ENCODE data around the gene MGAT4A.
"Not testable (repeated sequence)": the region's sequence is repeated elsewhere in the genome, so short reads cannot be mapped to it uniquely, and the experiment has no call there.

Gene MGAT4A

GRCh38 chr2:98701230-98701629 lies 29.7 kb downstream of the MGAT4A start:
- no peak for DNase-seq

GRCh38 chr2:98698896-98699295 lies 32.0 kb downstream of the MGAT4A start:
- no peak for DNase-seq

DNA sequence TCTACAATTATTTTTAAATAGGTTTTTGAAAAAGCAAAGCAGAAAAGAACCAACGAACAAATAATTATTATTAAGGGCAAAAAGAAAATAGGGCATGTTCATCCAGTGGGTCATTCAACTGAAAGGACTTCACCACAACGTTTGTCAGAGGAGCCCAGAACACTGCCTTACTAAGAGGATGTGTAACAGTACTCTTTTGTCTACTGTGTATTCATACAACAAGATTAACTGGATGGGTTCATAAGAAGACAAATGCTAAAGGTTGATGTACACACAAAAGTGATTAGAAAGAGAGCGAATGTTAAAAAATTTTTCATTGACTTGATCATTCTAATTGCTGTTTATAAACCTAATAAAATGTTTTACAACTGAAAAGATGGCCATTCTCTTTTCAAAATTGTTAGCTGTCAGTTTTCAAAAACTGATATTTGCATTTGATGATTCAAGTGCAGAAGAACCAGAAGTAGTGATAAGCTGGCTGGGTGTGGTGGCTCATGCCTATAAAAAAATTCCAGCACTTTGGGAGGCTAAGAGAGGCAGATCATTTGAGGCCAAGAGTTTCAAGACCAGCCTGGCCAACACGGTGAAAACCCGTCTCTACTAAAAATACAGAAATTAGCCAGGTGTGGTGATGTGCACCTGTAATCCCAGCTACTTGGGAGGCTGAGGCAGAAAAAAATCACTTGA lies 33.1 kb downstream of the MGAT4A start:
- DNase-seq, result no peak

GRCh38 chr2:98696200-98696599 lies 34.7 kb downstream of the MGAT4A start:
- DNase-seq, result no peak

DNA sequence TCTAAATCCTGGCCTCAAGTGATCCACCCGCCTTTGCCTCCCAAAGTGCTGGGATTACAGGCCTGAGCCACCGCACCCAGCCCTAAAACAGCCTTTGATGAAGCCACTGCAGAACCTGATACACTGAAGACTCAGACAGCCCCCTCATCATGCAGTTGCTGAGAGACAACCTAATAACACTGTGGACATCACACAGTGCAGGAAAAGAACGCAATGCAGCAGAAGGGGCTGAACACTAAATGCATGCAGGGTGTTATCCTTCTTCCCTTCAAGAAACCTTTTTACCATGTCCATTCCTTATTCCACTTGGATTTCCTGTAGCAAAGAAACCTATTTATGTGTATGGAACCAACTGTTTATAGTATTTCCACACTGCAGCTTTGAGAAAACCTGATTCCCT lies 35.7 kb downstream of the MGAT4A start:
- no peak for DNase-seq

- DNase-seq, result no peak
Observed at GRCh38 chr2:98693477-98693876, 37.5 kb downstream of the MGAT4A start.

DNA sequence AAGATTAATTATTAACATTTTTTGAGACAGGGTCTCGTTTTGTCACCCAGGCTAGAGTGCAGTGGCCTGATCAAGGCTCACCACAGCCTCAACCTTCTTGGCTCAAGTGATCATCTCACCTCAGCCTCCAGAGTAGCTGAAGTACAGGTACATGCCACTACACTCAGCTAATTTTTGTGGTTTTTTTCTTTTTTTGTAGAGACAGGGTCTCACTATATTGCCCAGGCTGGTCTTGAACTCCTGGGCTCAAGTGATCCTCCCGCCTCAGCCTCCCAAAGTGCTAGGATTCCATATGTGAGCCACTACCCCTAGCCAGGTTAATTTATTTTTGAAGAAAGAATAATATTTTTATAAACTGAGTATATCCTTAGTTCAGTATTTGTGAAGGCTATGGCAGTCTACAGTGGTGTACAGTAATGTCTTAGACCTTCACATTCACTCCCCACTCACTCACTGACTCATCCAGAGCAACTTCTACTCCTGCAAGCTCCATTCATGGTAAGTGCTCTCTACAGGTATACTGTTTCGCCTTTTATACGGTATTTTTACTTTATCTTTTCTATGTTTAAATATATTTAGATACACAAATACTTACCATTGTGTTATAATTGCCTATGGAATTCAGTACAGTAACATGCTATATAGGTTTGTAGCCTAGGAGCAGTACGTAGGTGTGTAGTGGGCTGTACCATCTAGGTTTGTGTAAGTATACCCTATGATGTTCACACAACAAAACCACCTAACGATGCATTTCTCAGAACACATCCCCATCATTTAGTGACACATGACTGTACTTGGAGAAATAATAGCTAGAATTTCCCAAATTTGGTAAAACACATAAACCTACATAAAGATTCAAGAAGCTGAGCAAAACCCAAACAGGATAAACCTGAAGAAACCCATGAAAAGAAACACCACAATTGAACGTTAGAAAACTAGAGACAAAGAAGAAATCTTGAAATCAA lies 38.6 kb downstream of the MGAT4A start:
- DNase-seq, result no peak

- no peak for DNase-seq
Observed at GRCh38 chr2:98691303-98691702, 39.6 kb downstream of the MGAT4A start.

DNA sequence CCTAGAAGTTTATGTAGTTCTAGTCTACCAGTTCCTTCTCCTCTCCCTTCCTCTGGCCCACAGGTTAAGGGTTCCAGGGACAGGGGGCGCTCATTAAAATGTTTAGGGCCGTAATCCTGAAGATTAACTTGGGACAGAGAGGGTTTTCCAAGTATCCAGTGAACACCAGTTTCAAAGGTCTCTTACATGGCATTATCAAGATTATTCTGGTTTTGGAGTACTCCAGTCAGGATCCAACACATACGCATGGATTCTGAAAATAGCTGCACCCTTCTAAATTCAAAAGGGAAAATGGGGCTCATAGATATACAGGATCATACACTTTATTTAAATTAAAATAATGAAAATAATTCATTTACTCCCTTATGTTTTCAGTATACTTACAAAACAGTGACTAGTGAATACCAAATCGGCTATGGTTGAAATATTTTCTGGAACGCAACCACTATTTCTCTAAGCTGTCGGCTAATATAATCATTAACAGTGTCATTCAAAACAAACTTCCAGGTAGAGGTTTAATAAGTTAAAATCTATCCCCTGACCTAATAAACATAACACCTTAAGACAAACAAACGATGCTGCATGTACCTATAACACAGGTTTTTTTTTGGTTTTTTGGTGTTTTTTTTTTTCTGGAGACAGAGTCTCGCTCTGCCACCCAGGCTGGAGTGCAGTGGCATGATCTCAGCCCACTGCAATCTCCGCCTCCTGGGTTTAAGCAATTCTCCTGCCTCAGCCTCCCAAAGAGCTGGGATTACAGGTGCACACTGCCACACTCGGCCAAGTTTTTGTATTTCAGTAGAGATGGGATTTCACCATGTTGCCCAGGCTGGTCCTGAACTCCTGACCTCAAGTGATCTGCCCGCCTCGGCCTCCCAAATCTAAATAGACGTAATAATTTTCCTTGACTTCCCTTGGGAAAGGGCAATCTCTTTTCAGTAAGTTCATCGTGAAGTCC lies 44.7 kb downstream of the MGAT4A start:
- no peak for DNase-seq

DNA sequence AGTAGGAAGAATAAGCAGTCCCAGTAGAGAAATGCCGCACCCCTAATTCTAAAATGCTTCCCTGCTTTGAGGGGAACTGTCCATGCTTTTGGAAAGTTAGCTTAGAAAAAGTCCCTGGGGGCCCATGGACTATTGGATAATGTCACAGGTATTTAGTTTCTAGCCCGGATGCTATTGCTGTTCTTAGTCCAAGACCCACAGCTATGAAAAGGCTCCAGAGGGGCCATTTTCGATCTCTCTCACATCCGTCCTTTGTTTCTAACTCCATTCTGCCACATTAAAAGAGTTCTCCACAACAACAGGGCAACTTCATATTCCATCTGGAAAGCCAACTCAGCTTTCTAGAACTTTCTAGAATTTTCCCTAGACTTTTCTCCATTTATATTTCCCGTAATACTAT lies 47.2 kb downstream of the MGAT4A start:
- no peak for DNase-seq

DNA sequence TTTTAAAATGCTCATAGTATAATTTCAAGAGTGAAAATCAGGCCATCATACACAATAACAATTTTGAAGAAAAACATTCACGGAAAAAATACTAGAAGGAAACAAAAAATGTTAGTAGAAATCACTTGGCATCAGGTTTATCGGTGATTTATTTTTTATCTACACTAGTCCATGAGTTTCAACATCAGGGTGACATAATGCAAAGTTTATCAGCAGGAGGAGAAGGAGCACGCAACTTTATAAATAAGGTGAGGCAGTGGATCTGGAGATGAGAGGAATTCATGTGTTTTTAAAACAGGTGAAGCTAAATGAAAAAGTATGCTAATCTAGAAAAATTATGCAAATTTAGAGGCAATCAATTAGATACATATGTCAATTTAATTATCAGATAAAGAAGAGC lies 54.2 kb downstream of the MGAT4A start:
- no peak for DNase-seq

DNA sequence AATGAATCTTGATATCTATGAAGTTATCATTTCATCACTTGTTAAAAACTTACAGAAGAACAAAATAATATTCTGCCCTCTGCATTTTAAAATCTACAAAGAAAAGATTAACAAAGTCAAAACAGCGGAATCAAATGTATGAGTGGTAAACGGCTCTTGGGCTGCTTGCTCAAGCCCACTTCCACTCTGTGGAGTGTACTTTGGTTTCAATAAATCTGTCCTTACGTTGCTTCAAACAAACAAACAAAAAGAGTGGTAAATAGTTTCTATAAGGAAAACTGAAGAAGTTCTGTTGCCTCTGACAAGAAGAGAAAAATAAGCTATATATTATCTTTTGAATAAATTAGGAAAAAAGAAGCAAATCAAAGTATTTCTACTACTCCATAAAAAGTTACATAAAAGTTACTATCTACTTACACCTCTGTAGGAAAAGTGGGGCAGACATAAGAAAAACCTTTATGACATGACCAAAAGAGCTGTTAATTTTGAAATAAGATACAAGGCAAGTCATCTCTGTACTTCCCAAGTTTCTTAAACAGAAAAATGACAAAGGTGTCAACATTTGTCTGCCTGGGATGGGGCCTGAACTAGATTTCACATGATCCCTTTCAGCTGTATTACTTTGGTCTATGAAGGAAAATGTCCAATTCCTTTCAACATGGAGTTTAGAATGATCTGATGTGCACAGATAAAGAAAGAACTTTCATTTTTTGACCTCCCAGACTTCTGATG lies 56.5 kb downstream of the MGAT4A start:
- DNase-seq, result no peak

- DNase-seq, result no peak
Observed at GRCh38 chr2:98669675-98670074, 61.3 kb downstream of the MGAT4A start.

- DNase-seq, result no peak
Observed at GRCh38 chr2:98665677-98666076, 65.3 kb downstream of the MGAT4A start.

- DNase-seq, result no peak
Observed at GRCh38 chr2:98664323-98664722, 66.6 kb downstream of the MGAT4A start.

DNA sequence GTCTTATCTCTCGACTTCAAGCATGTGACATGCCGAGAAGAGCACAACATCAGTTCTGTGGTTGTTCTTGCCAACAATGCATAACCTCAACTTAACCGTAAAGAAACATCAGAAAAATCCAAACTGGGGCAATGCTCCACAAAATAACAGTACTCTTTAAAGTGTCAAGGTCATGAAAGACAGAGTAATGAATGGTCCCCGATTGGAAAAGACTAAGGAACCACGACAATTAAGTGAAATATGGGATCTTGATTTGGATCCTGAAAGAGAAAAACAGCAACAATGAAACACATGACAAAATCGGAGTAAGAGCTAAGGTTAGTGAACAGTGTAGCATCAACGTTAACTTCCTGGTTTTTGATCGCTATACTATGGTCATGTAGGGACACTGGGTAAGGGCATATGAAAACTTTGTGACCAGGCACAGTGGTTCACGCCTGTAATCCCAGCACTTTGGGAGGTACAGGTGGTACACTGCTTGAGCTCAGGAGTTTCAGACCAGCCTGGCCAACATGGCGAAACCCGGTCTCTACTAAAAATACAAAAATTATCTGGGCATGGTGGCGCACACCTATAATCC lies 67.3 kb downstream of the MGAT4A start:
- DNase-seq, result no peak

GRCh38 chr2:98659491-98659840 lies 71.5 kb downstream of the MGAT4A start:
- DNase-seq, result not testable (repeated sequence)

DNA sequence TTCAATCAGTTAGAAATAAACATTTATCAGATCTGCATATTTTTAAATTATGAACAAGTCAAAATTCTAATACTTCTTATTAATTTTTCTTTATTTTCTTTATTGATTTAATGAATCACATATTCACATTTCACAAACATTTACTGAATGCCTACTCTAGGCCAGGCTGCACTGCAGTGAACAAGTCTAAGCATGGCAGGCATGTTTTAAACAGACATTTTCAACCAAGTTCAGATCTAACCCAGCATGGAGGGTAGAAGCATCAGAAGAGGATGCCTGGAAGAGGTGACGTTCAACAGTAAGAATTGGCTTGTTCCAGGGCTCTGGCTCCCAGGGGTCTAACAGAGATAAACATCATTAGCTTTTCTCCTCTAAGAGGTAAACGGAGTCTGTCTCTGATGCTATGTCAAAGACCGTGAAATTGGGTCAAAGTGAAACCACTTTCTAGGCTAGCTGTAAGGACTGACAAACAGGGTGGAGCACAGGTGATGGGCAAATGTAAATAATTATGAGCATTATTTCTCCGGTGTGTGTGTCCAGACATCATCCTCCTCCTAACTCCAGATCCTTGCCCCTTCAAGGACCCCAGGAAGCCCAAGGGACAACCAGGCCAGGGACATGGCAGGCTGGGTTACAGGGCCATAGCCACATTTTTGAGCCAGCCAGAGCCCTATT lies 72.0 kb downstream of the MGAT4A start:
- DNase-seq, result no peak

GRCh38 chr2:98656800-98657199 lies 74.1 kb downstream of the MGAT4A start:
- no peak for DNase-seq

- DNase-seq, result no peak
Observed at GRCh38 chr2:98654699-98655495, 76.0 kb downstream of the MGAT4A start.

GRCh38 chr2:98650998-98651397 lies 79.9 kb downstream of the MGAT4A start:
- DNase-seq, result no peak

Measured in GDM1 (cell line).